Stimulated activated CD8-positive, alpha-beta memory T cell treated with anti-CD3 and anti-CD28 coated beads, Interleukin-2, amount 100 ng/mL, for 1 hour (primary cell): ENCODE measurements around the gene RNF144B.

Experiments
- DNase-seq, 2 donors: peaks; one replicate each; pipeline ENCODE4 v3.0.0-alpha.2; 2020; ENCODE audit warnings: low read depth in 2 of 2

RNF144B gene

DNA sequence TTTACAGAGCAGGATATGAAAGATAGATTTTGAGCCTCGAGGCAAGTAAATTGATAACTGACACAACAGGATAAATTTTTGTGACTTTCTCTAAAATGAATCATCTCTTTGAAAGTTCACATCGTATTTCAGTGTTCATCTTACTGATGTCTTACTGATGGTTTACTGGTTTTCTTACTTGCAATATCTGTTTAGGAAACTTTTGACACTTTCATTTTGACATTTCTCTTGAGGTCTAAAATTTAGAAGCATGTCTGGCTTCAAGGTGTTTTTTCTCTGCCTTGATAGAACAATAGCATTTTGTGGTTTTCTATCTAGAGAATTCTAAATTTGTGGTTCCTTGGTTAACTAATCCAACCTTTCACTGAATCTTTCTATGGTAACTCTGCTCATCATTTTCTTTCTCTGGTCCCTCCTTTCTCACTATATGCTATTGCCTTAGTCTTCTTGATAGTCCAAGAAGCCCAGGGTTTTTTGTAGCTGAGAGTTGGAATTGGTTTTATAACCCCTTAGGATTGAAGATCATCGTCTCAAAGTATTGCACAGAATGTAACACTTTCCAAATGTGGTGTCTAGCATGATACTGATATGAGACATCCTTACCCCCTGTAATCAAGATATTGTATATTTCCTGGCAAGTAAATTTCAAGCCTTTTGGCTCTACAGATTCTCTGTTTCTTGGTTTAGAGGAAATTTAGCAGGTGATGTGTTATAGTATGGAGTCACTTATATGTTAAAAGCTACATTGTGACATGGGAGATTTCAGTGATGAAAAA is 98.7 kb downstream of the RNF144B start:
- DNase-seq: no peak

GRCh38 chr6:18488004-18488403 is 100.9 kb downstream of the RNF144B start:
- DNase-seq: no peak

GRCh38 chr6:18488526-18489270 is 101.5 kb downstream of the RNF144B start:
- no peak for DNase-seq

GRCh38 chr6:18489335-18489734 is 102.2 kb downstream of the RNF144B start:
- DNase-seq: no peak

DNA sequence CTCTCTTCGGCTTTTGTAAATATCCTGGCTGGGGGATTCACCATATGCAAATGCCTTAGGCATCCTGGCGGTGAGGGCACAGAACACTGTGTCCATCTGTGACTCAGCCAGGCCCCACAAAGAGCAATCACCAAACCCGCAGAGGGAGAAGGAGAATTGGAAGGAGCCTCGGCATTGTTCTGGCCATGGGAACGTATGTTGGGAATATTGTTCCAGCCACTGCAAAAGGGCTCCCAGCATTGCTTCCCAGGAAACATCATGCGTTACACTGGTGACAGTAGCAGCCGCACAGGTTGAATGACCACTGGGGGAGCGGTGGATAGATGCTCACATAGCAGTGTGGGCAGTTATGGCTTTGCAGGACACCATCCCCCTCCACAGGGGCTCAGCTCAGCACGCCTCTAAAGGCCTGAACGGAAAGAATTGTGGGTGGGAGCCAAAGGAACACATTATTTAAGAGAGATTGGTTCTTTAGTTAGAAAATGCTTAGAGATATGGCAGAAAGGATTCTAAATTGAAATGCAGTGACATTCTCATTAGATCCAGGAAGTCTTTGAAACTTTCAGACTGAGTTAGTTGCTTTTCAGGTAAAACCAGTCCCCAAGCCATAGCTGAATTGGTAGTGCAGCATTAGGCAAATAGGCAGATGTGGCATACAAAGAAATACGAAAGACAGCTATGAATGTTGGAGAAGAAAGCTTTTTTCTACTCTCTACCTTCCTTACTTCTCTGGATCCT is 104.3 kb downstream of the RNF144B start:
- DNase-seq: no peak

GRCh38 chr6:18492972-18493371 is 105.8 kb downstream of the RNF144B start:
- no peak for DNase-seq

- no peak for DNase-seq
Measured at GRCh38 chr6:18493382-18493891, 106.3 kb downstream of the RNF144B start.

GRCh38 chr6:18493925-18494324 is 106.8 kb downstream of the RNF144B start:
- no peak for DNase-seq

DNA sequence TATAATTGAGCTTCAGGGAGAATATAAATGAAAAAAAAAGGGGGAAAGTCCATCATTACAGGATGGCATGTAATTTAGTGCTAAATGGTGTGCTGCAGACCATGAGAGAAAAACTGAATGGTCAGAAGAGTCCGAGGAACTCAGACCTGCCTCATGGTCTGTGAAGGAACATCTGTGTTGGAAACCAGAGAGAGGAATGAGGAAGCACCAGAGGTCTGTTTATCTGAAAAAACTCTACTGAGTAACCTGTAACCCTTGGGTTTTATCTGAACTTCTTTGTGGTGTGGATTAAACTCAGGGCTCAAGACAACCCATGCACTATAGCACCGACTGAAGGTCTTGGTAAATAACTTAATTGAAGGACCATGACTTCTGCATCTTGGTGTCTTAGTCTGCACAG is 108.1 kb downstream of the RNF144B start:
- DNase-seq: no peak

DNA sequence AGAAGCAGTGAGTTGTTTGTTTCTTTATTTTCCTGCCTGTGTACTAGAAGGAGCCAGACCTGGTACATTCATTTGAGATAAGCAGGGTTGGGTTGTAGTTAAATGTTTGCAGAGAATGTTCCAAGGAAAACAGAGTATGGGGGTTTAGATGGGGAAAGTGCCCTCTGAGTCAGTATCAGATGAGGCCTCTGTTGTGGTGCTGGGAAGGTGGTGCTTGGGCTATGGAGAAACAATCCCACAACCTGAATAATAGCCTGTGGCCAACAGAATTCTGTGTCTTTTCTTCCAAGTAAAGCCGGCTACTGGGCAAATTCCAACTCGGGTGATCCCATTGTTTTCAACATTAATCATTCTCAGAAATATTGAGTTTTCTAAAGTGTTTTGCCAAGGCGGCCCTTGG is 109.3 kb downstream of the RNF144B start:
- DNase-seq: no peak

- DNase-seq: no peak
Measured at GRCh38 chr6:18497006-18497405, 109.9 kb downstream of the RNF144B start.

DNA sequence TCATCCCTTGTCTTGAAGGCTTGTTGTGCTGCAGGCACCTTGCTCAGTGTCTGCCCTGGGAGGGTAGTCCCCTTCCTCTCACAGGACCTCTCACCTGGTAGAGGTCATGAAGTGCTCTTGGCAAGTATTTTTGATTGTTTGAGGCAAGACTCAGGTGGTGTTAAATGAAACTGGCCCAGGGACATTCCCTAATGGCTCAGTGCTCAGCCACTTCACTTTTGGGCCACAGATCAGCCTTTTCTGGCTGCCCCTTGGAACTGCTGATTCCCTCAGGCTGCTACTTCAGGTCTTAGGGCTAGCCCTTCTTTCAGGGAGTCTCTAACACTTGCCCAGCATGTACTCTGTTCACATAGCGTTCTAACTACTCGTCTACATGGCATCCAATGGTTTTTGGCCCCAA is 111.3 kb downstream of the RNF144B start:
- DNase-seq: no peak

- DNase-seq: no peak
Measured at GRCh38 chr6:18500921-18501662, 113.9 kb downstream of the RNF144B start.

DNA sequence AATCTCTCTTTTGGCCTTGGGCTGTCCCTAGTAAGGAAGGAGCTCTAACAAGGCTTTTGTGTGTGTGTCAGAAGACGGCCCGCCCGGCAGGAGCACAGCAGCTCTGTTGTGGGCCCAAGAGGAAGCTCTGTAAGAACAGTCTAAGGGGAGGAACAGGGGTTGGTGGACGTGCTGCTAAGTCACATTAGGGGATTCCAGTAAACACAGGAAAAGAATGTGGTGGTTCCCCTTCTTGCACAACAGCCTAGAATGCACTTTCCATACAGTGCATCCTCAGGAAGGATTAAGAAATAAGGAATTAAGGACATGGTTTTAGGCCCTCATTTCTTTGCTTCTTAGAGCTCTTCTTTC is 114.5 kb downstream of the RNF144B start:
- DNase-seq: no peak

GRCh38 chr6:18503206-18503592 is 116.0 kb downstream of the RNF144B start:
- no peak for DNase-seq

DNA sequence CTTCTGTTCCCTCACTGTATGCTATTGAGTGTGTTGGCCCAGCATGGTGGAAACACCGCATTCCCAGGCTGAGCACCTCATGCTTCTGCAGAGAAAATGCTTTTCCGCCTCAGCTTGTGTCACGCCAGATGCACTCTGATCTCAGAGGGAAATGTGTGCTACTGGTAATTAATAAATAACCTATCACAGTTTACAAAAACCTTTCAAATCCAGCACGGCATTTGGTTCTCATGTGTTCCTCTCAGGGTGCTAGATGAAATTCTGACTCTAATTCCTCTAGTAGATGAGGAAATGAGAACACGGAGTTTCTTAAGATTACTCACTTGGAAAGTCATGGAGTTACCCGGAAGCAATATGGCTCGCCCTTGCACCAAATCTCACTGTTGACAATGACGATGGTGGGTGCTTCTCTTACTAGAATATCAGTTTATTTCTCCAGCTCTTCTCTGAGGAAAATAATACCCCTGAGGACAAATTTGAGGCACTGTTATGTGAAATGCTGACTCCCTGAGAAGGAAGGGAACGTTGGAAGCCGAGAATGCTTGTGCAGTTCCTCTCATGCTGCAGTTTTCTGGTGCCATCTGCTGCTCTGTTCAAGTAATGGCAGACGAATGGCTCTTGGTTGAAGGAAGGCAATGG is 116.6 kb downstream of the RNF144B start:
- DNase-seq: no peak

DNA sequence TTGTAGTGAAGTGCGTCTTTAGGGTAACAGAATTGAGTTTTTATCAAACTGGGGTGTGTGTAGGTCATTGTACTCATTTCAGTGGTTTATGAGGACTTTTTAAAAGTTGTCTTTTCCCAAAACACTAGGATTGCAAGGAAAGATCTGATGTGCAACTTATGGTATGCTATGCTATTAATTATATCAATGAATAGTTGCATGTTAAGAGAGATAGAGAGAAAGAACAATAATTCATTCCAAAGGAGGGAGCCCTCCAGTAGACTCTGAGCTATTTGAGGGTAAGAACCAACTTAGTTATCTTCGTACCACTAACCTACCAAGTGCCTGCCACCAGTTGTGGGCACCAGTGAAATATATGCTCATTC is 117.1 kb downstream of the RNF144B start:
- DNase-seq: no peak

DNA sequence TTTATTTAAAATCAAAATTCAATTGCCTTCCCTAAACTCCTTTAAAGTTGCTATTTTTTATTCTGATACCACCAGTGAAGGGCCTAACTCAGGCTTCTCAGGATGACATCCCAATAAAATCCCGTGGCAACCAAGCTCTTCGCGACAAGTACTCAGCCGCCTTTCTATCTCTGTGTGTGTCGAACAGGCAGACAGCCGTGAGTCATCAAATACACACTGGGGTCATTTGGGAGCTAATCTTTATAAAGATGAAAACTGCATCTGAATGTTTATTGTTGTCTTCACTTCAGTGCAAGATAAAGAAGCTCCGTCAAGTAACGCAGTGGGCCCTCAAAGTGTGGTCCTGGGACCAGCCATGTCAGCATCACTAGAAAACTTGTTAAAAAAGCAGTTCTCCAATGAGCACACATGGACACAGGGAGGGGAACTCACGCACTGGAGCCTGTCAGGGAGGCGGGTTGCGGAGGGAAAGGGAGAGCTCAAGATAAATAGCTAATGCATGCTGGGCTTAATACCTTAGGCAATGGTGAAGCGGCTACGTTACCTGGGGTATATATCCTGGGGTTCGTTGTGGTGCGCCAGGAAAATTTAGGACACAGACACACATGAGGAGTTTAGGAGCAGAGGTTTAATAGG is 119.3 kb downstream of the RNF144B start:
- DNase-seq: no peak

GRCh38 chr6:18507018-18507415 is 119.9 kb downstream of the RNF144B start:
- DNase-seq: no peak

DNA sequence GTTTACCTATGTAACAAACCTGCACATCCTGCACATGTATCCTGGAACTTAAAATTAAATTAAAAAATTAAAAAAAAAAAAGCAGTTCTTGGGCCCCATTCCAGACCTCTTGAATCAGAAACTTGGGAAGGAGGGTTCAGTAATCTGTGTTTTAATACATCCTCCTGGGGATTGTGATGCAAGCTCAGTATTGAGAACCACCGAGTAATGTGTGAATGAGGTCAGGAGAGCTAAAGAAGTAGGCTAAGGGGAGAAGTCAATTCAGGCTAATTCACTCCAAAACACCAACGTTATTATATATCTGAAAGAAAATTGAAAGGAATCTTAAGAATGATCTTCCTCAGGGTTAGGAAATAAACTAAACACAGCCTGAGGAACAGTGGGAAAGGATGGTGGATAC is 120.4 kb downstream of the RNF144B start:
- no peak for DNase-seq
